GM12878 (cell line): ENCODE measurements around the gene IFT172.

ENCODE experiments used
- ATF7 ChIP-seq: fragments of 450-650 bp; IDR thresholded peaks from 2 replicates; pipeline ENCODE4 v1.6.1; 2016; ENCODE audit warnings: low read depth, mild to moderate bottlenecking
- BMI1 ChIP-seq: fragments of 450-650 bp; IDR thresholded peaks from 2 replicates; pipeline ENCODE4 v1.6.1; 2016; ENCODE audit warnings: mild to moderate bottlenecking, moderate library complexity, borderline replicate concordance
- EP300 ChIP-seq, 2 experiments: fragments of 150-350 bp in 1 of 2; IDR thresholded peaks; 2 replicates each; pipeline ENCODE4 v1.6.1; 2011 to 2012; ENCODE audit warnings: low read depth in 2 of 2, low read length in 2 of 2, borderline replicate concordance in 1 of 2, improper control_type of control experiment in 1 of 2, inconsistent platforms in 1 of 2; ENCODE audit not compliant: control insufficient read depth in 1 of 2
- ESRRA ChIP-seq: IDR thresholded peaks from 2 replicates; pipeline ENCODE4 v1.6.1; 2012; ENCODE audit warnings: mild to moderate bottlenecking, low read length, improper control_type of control experiment
- HDAC2 ChIP-seq: fragments of 200-600 bp; sonication (generic); IDR thresholded peaks from 2 replicates; pipeline ENCODE4 v1.6.1; 2017
- POLR2A ChIP-seq: IDR thresholded peaks from 2 replicates; pipeline ENCODE4 v1.6.1; 2011; ENCODE audit warnings: low read depth, mild to moderate bottlenecking, low read length
- POLR2AphosphoS5 ChIP-seq: IDR thresholded peaks from 2 replicates; pipeline ENCODE4 v1.6.1; 2011; ENCODE audit warnings: mild to moderate bottlenecking, low read length, inconsistent platforms
- RCOR1 ChIP-seq: conservative IDR thresholded peaks from 2 replicates; pipeline ENCODE4 v1.6.1; 2012; ENCODE audit warnings: low read depth, low read length, improper control_type of control experiment
- SMC3 ChIP-seq: IDR thresholded peaks from 2 replicates; pipeline ENCODE4 v1.6.1; 2011; ENCODE audit warnings: low read length, improper control_type of control experiment, borderline replicate concordance
- TARDBP ChIP-seq: IDR thresholded peaks from 2 replicates; pipeline ENCODE4 v1.6.1; 2016; ENCODE audit warnings: borderline replicate concordance
- USF2 ChIP-seq: IDR thresholded peaks from 2 replicates; pipeline ENCODE4 v1.6.1; 2011; ENCODE audit warnings: low read depth, low read length, improper control_type of control experiment, borderline replicate concordance
- ZNF217 ChIP-seq: fragments of 450-650 bp; IDR thresholded peaks from 2 replicates; pipeline ENCODE4 v1.6.1; 2017; ENCODE audit warnings: antibody characterized with exemption, mild to moderate bottlenecking
- ZNF274 ChIP-seq: IDR thresholded peaks from one replicate; pipeline ENCODE4 v1.8.0; 2011; ENCODE audit not compliant: insufficient read length, insufficient read depth
- TF ChIP-seq, protein P1 (sequence below), 3 experiments: IDR thresholded peaks in 2 of 3; conservative IDR thresholded peaks in 1 of 3; 2 replicates each; pipeline ENCODE4 v1.5.1; 2011; ENCODE audit warnings: low read depth in 3 of 3, low read length in 3 of 3, mild to moderate bottlenecking in 3 of 3, control low read depth in 2 of 3, moderate library complexity in 2 of 3, inconsistent platforms in 1 of 3, mixed read lengths in 1 of 3; ENCODE audit not compliant: control insufficient read depth in 2 of 3, insufficient read depth in 1 of 3; ENCODE audit errors: extremely low read depth in 1 of 3

- TF ChIP-seq, protein P1, sequence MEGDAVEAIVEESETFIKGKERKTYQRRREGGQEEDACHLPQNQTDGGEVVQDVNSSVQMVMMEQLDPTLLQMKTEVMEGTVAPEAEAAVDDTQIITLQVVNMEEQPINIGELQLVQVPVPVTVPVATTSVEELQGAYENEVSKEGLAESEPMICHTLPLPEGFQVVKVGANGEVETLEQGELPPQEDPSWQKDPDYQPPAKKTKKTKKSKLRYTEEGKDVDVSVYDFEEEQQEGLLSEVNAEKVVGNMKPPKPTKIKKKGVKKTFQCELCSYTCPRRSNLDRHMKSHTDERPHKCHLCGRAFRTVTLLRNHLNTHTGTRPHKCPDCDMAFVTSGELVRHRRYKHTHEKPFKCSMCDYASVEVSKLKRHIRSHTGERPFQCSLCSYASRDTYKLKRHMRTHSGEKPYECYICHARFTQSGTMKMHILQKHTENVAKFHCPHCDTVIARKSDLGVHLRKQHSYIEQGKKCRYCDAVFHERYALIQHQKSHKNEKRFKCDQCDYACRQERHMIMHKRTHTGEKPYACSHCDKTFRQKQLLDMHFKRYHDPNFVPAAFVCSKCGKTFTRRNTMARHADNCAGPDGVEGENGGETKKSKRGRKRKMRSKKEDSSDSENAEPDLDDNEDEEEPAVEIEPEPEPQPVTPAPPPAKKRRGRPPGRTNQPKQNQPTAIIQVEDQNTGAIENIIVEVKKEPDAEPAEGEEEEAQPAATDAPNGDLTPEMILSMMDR (IDR thresholded peaks at IDR 0.05 in 2 of 3, conservative IDR thresholded peaks at IDR 0.05 in 1 of 3; ENCODE audit: control insufficient read depth in 2 of 3, extremely low read depth in 1 of 3, insufficient read depth in 1 of 3, low read depth in 3 of 3, low read length in 3 of 3) = no peak
- no peak for TF ChIP-seq EP300 (IDR thresholded peaks at IDR 0.05; ENCODE audit: borderline replicate concordance in 1 of 2, control insufficient read depth in 1 of 2, low read depth in 2 of 2, low read length in 2 of 2)
- no peak for TF ChIP-seq ZNF217
- TF ChIP-seq POLR2A = no peak
- no peak for TF ChIP-seq ATF7
- TF ChIP-seq ESRRA = no peak
- TF ChIP-seq BMI1 = no peak
- TF ChIP-seq POLR2AphosphoS5 = no peak
- no peak for TF ChIP-seq SMC3
- TF ChIP-seq RCOR1 = no peak
- TF ChIP-seq ZNF274 = no peak
- TF ChIP-seq USF2 = no peak
- no peak for TF ChIP-seq HDAC2
- no peak for TF ChIP-seq TARDBP
These were observed 25.1 kb downstream of the IFT172 start for GRCh38 chr2:27464443-27464842.
